K562 (cell line): Measurements from ENCODE around the gene FAM50A. TPM values are rescaled to one million over a fixed set of nuclear protein-coding genes. Genes with fewer than 3 reads are reported as not detected.

ENCODE experiments used
- ATF7 ChIP-seq: fragments of 450-650 bp; IDR thresholded peaks from 2 replicates; pipeline ENCODE4 v1.7.1; 2014; ENCODE audit warnings: mild to moderate bottlenecking, moderate library complexity
- CBX8 ChIP-seq: fragments of 200-600 bp; sonication (generic); IDR thresholded peaks from 2 replicates; pipeline ENCODE4 v1.6.1; 2012; ENCODE audit warnings: borderline replicate concordance, mixed run types, low read depth, mild to moderate bottlenecking, moderate library complexity, mixed read lengths, low read length, control low read depth, inconsistent platforms; ENCODE audit not compliant: poor library complexity, severe bottlenecking; ENCODE audit errors: extremely low read depth
- KLF6 ChIP-seq: fragments of 250-450 bp; sonication (Bioruptor Pico); IDR thresholded peaks from 2 replicates; pipeline ENCODE4 v1.4.0; 2020; ENCODE audit warnings: mild to moderate bottlenecking, moderate library complexity, borderline replicate concordance
- MEF2A ChIP-seq: IDR thresholded peaks from 2 replicates; pipeline ENCODE4 v1.6.1; 2011; ENCODE audit warnings: low read depth, mild to moderate bottlenecking, low read length, moderate library complexity; ENCODE audit not compliant: control insufficient read depth
- MXI1 ChIP-seq: IDR thresholded peaks from 2 replicates; pipeline ENCODE4 v1.6.1; 2011; ENCODE audit warnings: low read depth, mild to moderate bottlenecking, improper control_type of control experiment, low read length
- MYC ChIP-seq, 2 experiments: fragments of 250-450 bp in 1 of 2; sonication (Bioruptor Pico) in 1 of 2; IDR thresholded peaks; 2 replicates each; pipeline versions ENCODE4 v1.5.1 to v1.6.1; 2012 to 2021; ENCODE audit warnings: low read depth in 2 of 2, borderline replicate concordance in 1 of 2, improper control_type of control experiment in 1 of 2, low read length in 1 of 2, mild to moderate bottlenecking in 1 of 2, moderate library complexity in 1 of 2
- NCOA2 ChIP-seq, 2 experiments: fragments of 450-650 bp; IDR thresholded peaks; 2 replicates each; pipeline ENCODE4 v1.6.1; 2018; ENCODE audit warnings: mild to moderate bottlenecking in 2 of 2, moderate library complexity in 1 of 2; ENCODE audit not compliant: partially characterized antibody in 2 of 2
- NFIC ChIP-seq: fragments of 450-650 bp; IDR thresholded peaks from 2 replicates; pipeline ENCODE4 v1.6.1; 2017; ENCODE audit warnings: mild to moderate bottlenecking, inconsistent platforms
- PHF20 ChIP-seq: fragments of 450-650 bp; IDR thresholded peaks from 2 replicates; pipeline ENCODE4 v1.6.1; 2018; ENCODE audit not compliant: partially characterized antibody
- RBM15 ChIP-seq: fragments of 200-400 bp; formaldehyde crosslinking; IDR thresholded peaks from 2 replicates; pipeline ENCODE4 v1.6.1; 2018; ENCODE audit warnings: mild to moderate bottlenecking, low read length, moderate library complexity; ENCODE audit not compliant: insufficient read depth
- RBM34 ChIP-seq: fragments of 200-400 bp; formaldehyde crosslinking; IDR thresholded peaks from 2 replicates; pipeline ENCODE4 v1.6.1; 2018; ENCODE audit warnings: low read length, borderline replicate concordance; ENCODE audit not compliant: insufficient read depth
- TARDBP ChIP-seq: fragments of 450-650 bp; IDR thresholded peaks from 2 replicates; pipeline ENCODE4 v1.6.1; 2016
- ZFP1 ChIP-seq: fragments of 450-650 bp; formaldehyde crosslinking; IDR thresholded peaks from 2 replicates; pipeline ENCODE4 v1.4.0; 2020; ENCODE audit warnings: mild to moderate bottlenecking, mixed read lengths
- ZNF436 ChIP-seq: fragments of 250-450, 450-650 bp; sonication (Bioruptor Pico); formaldehyde crosslinking; IDR thresholded peaks from 2 replicates; pipeline ENCODE4 v1.7.0; 2020; ENCODE audit warnings: mild to moderate bottlenecking
- ZNF512 ChIP-seq: IDR thresholded peaks from 2 replicates; pipeline ENCODE4 v1.6.1; 2016; ENCODE audit warnings: missing genetic modification characterization, missing compliant biosample characterization
- ZNF75A ChIP-seq: fragments of 450-650 bp; formaldehyde crosslinking; IDR thresholded peaks from 2 replicates; pipeline ENCODE4 v1.4.0; 2020; ENCODE audit warnings: mild to moderate bottlenecking
- polyA plus RNA-seq, 8 experiments: library from polyadenylated mRNA; depleted of rRNA in 4 of 8; stranded (reverse) in 5 of 8; unstranded in 3 of 8; fragments of >200 nt; fragmentation: Nextera tagmentation in 2 of 8; fragmentation: Illumina TruSeq in 1 of 8; extraction: Ambion mirVana in 2 of 8; extraction: Trizol in 1 of 8; gene quantifications; 2 replicates each; pipeline versions ENCODE4 v1.2.1 to v1.2.3, GENCODE V29; 2011 to 2014; ENCODE audit warnings: inconsistent platforms in 1 of 8, missing spikeins in 1 of 8
- total RNA-seq, 7 experiments: library from RNA; depleted of rRNA in 6 of 7; stranded (reverse); fragments of >200 nt in 6 of 7; fragmentation: Illumina TruSeq in 2 of 7; extraction: Trizol in 2 of 7; gene quantifications; 2 replicates each; pipeline versions ENCODE4 v1.2.1 to v1.2.3, GENCODE V29; 2011 to 2021; ENCODE audit warnings: low replicate concordance in 1 of 7
- TF ChIP-seq, protein P1 (sequence below): sonication (generic); formaldehyde crosslinking; IDR thresholded peaks from 2 replicates; pipeline ENCODE4 v1.5.0; 2020; ENCODE audit warnings: missing genetic modification reagents
- TF ChIP-seq, protein P2 (sequence below), 3 experiments: fragments of 200-800 bp in 1 of 3; sonication (Bioruptor generic) in 1 of 3; sonication (generic) in 1 of 3; formaldehyde crosslinking in 1 of 3; IDR thresholded peaks; 2 replicates each; pipeline versions ENCODE4 v1.6.1 to v1.8.0; 2016 to 2022; ENCODE audit warnings: mild to moderate bottlenecking in 2 of 3, missing compliant biosample characterization in 2 of 3, missing genetic modification characterization in 2 of 3, missing genetic modification reagents in 1 of 3
- TF ChIP-seq, protein P3 (sequence below), 2 experiments: fragments of 450-650 bp in 1 of 2; IDR thresholded peaks; 2 replicates each; pipeline ENCODE4 v1.6.1; 2011 to 2017; ENCODE audit warnings: low read depth in 2 of 2, antibody characterized with exemption in 1 of 2, borderline replicate concordance in 1 of 2, low read length in 1 of 2, mild to moderate bottlenecking in 1 of 2, mixed read lengths in 1 of 2; ENCODE audit not compliant: control insufficient read depth in 1 of 2

The FAM50A gene
- total and polyA plus RNA-seq, 9 of the 15 experiments (the other 6 are each of a cell fraction or from before 2014, with no cell fraction given) = 4.4 to 114 (median 67.3) TPM

GRCh38 chrX:154397888-154398667 is 45.9 kb upstream of the FAM50A start, which contains the start of gene RPL10 (continued):
- TF ChIP-seq PHF20 = peak; percentile 44
- TF ChIP-seq, protein P1, sequence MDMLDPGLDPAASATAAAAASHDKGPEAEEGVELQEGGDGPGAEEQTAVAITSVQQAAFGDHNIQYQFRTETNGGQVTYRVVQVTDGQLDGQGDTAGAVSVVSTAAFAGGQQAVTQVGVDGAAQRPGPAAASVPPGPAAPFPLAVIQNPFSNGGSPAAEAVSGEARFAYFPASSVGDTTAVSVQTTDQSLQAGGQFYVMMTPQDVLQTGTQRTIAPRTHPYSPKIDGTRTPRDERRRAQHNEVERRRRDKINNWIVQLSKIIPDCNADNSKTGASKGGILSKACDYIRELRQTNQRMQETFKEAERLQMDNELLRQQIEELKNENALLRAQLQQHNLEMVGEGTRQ (CRISPR knock-in tag) = 0 out of 2 replicates have a peak, but pooled peaks have one; percentile 18
- no peak for TF ChIP-seq NCOA2 (IDR thresholded peaks at IDR 0.05; ENCODE audit: partially characterized antibody in 2 of 2)
- no peak for TF ChIP-seq ZNF436 (CRISPR knock-in tag)
- TF ChIP-seq CBX8 = no peak
- no peak for TF ChIP-seq ZNF75A (CRISPR knock-in tag)
- TF ChIP-seq ATF7 = peak; percentile 83
- no peak for TF ChIP-seq ZFP1 (CRISPR knock-in tag)
- TF ChIP-seq MYC (IDR thresholded peaks at IDR 0.05; ENCODE audit: low read depth, low read length) = peak; percentile 97
- peak; percentile 96 for TF ChIP-seq MYC (CRISPR knock-in tag; IDR thresholded peaks at IDR 0.05; ENCODE audit: borderline replicate concordance, low read depth)
- TF ChIP-seq ZNF512 (tag) = no peak
- TF ChIP-seq, protein P2, sequence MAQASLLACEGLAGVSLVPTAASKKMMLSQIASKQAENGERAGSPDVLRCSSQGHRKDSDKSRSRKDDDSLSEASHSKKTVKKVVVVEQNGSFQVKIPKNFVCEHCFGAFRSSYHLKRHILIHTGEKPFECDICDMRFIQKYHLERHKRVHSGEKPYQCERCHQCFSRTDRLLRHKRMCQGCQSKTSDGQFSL (CRISPR knock-in tag; IDR thresholded peaks at IDR 0.05) = 0 out of 2 replicates have a peak, but pooled peaks have one; percentile 25
- TF ChIP-seq, protein P2 (tag; IDR thresholded peaks at IDR 0.05) = no peak
- no peak for TF ChIP-seq RBM34
- peak; percentile 71; the same call in 1 of the 2 replicates for TF ChIP-seq MXI1
- TF ChIP-seq TARDBP = no peak
- TF ChIP-seq RBM15 = no peak
- peak; percentile 72 for TF ChIP-seq NFIC
- TF ChIP-seq MEF2A = no peak
- TF ChIP-seq, protein P3, sequence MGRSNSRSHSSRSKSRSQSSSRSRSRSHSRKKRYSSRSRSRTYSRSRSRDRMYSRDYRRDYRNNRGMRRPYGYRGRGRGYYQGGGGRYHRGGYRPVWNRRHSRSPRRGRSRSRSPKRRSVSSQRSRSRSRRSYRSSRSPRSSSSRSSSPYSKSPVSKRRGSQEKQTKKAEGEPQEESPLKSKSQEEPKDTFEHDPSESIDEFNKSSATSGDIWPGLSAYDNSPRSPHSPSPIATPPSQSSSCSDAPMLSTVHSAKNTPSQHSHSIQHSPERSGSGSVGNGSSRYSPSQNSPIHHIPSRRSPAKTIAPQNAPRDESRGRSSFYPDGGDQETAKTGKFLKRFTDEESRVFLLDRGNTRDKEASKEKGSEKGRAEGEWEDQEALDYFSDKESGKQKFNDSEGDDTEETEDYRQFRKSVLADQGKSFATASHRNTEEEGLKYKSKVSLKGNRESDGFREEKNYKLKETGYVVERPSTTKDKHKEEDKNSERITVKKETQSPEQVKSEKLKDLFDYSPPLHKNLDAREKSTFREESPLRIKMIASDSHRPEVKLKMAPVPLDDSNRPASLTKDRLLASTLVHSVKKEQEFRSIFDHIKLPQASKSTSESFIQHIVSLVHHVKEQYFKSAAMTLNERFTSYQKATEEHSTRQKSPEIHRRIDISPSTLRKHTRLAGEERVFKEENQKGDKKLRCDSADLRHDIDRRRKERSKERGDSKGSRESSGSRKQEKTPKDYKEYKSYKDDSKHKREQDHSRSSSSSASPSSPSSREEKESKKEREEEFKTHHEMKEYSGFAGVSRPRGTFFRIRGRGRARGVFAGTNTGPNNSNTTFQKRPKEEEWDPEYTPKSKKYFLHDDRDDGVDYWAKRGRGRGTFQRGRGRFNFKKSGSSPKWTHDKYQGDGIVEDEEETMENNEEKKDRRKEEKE (IDR thresholded peaks at IDR 0.05; ENCODE audit: borderline replicate concordance in 1 of 2, control insufficient read depth in 1 of 2, low read depth in 2 of 2, low read length in 1 of 2) = peak in 1 of 2 experiments; percentile 84; a peak in 2 of 4 replicates
- TF ChIP-seq KLF6 = no peak
